Cardiac fibroblast (primary cell): ENCODE data around the gene PHLDB3.

Experiments used
- DNase-seq, 2 donors: peaks; one replicate each; pipeline versions ENCODE4 v3.0.0 to v3.0.0-alpha.2; 2010; ENCODE audit warnings: low read depth in 2 of 2
- H3K4me3 ChIP-seq, 2 donors: replicated peaks in 1 of 2; 1 replicate in 1 of 2; 2 replicates in 1 of 2; pipeline ENCODE4 v1.5.1; 2011; ENCODE audit warnings: low read depth in 2 of 2, low read length in 2 of 2, mild to moderate bottlenecking in 2 of 2, moderate library complexity in 1 of 2
- TF ChIP-seq, protein P1 (sequence below): IDR thresholded peaks from one replicate; pipeline ENCODE4 v1.5.1; 2011; ENCODE audit warnings: low read depth, mild to moderate bottlenecking, low read length, inconsistent platforms

Gene PHLDB3

DNA sequence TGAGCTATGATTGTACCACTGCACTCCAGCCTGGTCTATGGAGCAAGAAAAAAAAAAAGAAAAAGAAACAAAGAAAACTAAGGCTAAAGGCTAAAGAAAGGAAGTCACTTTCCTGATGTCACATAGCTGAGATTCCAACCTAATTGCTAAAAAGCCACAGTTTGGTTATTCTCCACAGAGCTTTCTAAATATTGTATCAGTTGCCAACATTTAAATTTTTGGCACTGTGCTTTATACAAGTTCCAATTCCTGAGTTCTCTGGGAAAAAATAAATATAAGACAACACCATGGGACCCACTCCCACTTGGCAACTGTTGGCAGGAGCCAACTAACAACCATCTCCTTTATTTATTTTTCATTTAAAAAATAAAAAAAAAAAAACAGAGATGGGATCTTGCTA is 27.9 kb downstream of the PHLDB3 start:
- H3K4me3 ChIP-seq: no peak overlapping the region
- TF ChIP-seq, protein P1, sequence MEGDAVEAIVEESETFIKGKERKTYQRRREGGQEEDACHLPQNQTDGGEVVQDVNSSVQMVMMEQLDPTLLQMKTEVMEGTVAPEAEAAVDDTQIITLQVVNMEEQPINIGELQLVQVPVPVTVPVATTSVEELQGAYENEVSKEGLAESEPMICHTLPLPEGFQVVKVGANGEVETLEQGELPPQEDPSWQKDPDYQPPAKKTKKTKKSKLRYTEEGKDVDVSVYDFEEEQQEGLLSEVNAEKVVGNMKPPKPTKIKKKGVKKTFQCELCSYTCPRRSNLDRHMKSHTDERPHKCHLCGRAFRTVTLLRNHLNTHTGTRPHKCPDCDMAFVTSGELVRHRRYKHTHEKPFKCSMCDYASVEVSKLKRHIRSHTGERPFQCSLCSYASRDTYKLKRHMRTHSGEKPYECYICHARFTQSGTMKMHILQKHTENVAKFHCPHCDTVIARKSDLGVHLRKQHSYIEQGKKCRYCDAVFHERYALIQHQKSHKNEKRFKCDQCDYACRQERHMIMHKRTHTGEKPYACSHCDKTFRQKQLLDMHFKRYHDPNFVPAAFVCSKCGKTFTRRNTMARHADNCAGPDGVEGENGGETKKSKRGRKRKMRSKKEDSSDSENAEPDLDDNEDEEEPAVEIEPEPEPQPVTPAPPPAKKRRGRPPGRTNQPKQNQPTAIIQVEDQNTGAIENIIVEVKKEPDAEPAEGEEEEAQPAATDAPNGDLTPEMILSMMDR: no peak
- peak; percentile 78 to 87 for DNase-seq

DNA sequence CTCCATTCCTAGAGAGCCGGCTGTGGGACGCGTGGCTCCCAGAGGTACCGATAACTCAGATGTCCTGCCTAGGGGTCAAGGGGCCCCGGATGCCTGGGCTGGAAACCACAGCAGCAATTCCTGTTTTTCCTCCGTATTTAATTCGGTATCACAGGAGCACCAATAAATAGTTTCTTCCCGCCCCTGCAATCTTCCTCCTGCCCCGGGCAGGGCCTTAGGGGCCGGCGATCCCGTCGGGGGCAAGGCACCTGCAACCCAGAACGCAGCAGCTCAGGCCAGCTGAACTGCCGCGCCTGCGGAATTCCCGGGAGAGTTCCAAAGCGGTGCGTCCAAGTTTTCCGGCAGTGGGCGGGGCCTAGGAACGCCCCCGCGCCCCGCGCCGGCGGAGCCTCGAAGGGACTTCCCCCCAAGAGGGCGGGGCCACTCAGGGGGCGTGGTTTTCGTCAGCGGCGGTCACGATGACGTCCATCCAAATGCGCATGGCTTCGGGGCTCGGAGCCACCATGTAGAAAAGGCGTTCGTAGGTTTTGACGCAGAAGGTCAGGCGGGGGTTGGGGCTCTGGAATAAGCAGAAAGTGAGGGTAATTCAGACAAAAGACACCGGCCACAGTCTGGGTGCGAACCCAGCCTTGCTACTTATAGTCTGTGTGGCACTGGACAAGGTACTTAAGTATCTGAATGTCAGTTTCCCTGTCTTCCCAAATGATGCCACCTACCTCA is 29.4 kb downstream of the PHLDB3 start:
- peak overlapping the region; percentile 14 to 26 for H3K4me3 ChIP-seq
- peak; percentile 93 to 96 for DNase-seq
- TF ChIP-seq, protein P1: no peak

DNA sequence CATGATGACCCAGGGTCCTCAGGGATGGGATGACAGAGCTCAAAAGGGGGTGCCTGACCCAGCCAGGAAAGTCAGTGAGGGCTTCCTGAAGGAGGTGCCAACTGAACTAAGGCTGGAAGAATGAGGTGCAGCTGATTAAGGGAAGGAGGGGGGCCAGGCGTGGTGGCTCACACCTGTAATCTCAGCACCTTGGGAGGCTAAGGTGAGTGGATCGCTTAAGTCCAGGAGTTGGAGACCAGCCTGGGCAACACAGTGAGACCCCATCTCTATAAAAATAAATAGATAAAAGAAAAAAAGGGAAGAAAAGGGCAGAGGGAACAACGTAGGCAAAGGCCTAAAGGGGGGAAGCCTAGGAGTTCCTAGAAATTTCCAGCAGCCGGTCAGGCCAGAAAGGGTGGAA is 30.1 kb downstream of the PHLDB3 start:
- H3K4me3 ChIP-seq: no peak overlapping the region
- DNase-seq: no peak
- TF ChIP-seq, protein P1: no peak

DNA sequence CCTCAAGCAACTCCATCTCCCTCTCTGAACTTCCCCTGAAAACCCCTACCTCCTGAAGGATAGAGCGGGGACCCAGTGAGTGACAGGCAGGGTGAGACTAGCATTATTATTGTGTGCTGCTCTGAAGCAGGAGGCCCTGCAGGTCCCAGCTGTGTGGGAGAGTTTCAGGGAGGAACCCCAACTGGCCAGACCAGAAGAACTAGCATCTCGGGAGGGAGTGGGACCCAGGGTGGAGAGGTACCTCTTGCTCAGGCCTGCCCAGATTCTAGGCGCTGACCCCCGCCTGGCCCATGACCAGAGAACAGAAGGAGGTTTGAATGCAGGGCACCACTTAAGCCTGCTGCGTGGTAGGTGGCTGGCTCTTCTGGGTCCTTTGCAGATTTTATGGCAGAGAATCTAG is 33.5 kb downstream of the PHLDB3 start:
- DNase-seq: no peak
- TF ChIP-seq, protein P1: no peak
- H3K4me3 ChIP-seq: no peak overlapping the region

DNA sequence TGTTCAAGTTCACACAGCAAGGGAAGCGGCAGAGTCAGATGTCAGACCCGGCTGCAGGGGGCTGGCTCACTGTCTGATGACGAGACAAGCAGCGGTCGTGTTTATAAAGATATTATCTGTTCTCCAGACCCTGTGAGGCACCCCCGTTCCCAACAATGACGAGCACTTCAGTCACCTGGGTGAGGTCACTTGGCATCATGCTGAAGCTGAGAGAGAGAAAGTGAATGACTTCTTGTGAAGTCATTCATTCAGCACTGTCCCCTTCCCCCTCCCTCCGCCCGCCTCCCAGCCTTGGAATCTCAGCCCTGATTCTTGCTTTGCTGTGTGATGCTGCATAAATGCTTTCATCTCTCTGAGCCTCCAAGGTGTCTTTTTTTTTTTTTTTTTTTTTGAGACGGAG is 34.3 kb downstream of the PHLDB3 start:
- TF ChIP-seq, protein P1: no peak
- H3K4me3 ChIP-seq: no peak overlapping the region
- DNase-seq: peak in 1 of 2 donors; percentile 71

DNA sequence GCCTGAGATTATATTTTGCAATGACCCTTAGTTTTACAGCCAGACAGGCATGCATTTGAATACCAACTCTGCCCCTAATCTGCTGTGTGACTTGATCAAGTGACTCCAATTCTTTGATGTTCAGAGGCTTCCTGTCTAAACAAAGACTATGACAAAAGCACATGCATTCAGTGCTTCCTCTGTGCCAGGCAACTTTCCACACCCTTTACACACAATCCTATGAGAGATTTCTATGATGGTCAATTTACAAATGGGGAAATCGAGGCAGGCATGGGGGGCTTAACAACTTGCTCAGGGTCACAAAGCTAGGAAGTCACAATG is 35.4 kb downstream of the PHLDB3 start:
- TF ChIP-seq, protein P1: no peak
- peak in 1 of 2 donors; percentile 20 for DNase-seq
- no peak overlapping the region for H3K4me3 ChIP-seq
